HEK293T (cell line): Measurements from ENCODE around the gene ILKAP.

Source experiments
- BHLHE40 ChIP-seq: fragments of 450-650 bp; IDR thresholded peaks from 2 replicates; pipeline ENCODE4 v1.6.1; 2016; ENCODE audit warnings: mild to moderate bottlenecking, moderate library complexity, borderline replicate concordance
- CTBP1 ChIP-seq: fragments of 450-650 bp; IDR thresholded peaks from 2 replicates; pipeline ENCODE4 v1.6.1; 2016; ENCODE audit warnings: borderline replicate concordance
- FOXK2 ChIP-seq: fragments of 450-650 bp; IDR thresholded peaks from 2 replicates; pipeline ENCODE4 v1.6.1; 2016; ENCODE audit warnings: mild to moderate bottlenecking
- FOXM1 ChIP-seq: fragments of 450-650 bp; IDR thresholded peaks from 2 replicates; pipeline ENCODE4 v1.6.1; 2017; ENCODE audit warnings: mild to moderate bottlenecking, borderline replicate concordance
- HDGF ChIP-seq: fragments of 450-650 bp; IDR thresholded peaks from 2 replicates; pipeline ENCODE4 v1.6.1; 2017; ENCODE audit warnings: antibody characterized with exemption, borderline replicate concordance
- L3MBTL2 ChIP-seq: fragments of 450-650 bp; conservative IDR thresholded peaks from 2 replicates; pipeline ENCODE4 v1.6.1; 2016; ENCODE audit warnings: mild to moderate bottlenecking
- LEF1 ChIP-seq: fragments of 450-650 bp; IDR thresholded peaks from 2 replicates; pipeline ENCODE4 v1.6.1; 2017; ENCODE audit warnings: mild to moderate bottlenecking, borderline replicate concordance
- PKNOX1 ChIP-seq: fragments of 450-650 bp; IDR thresholded peaks from 2 replicates; pipeline ENCODE4 v1.6.1; 2016
- SP1 ChIP-seq: fragments of 450-650 bp; IDR thresholded peaks from 2 replicates; pipeline ENCODE4 v1.6.1; 2017
- TARDBP ChIP-seq: fragments of 450-650 bp; IDR thresholded peaks from 2 replicates; pipeline ENCODE4 v1.6.1; 2016
- ZNF384 ChIP-seq: fragments of 450-650 bp; IDR thresholded peaks from 2 replicates; pipeline ENCODE4 v1.6.1; 2016

- no peak for TF ChIP-seq BHLHE40
- no peak for TF ChIP-seq LEF1
- no peak for TF ChIP-seq FOXK2
- no peak for TF ChIP-seq PKNOX1
- no peak for TF ChIP-seq SP1
- no peak for TF ChIP-seq CTBP1
- TF ChIP-seq HDGF = no peak
- TF ChIP-seq ZNF384 = no peak
- no peak for TF ChIP-seq L3MBTL2
- no peak for TF ChIP-seq FOXM1
- no peak for TF ChIP-seq TARDBP
Observed at GRCh38 chr2:238145851-238146250, 57.6 kb downstream of the ILKAP start.
